ENCODE measurements around the gene PSTPIP1.

The PSTPIP1 gene

DNA sequence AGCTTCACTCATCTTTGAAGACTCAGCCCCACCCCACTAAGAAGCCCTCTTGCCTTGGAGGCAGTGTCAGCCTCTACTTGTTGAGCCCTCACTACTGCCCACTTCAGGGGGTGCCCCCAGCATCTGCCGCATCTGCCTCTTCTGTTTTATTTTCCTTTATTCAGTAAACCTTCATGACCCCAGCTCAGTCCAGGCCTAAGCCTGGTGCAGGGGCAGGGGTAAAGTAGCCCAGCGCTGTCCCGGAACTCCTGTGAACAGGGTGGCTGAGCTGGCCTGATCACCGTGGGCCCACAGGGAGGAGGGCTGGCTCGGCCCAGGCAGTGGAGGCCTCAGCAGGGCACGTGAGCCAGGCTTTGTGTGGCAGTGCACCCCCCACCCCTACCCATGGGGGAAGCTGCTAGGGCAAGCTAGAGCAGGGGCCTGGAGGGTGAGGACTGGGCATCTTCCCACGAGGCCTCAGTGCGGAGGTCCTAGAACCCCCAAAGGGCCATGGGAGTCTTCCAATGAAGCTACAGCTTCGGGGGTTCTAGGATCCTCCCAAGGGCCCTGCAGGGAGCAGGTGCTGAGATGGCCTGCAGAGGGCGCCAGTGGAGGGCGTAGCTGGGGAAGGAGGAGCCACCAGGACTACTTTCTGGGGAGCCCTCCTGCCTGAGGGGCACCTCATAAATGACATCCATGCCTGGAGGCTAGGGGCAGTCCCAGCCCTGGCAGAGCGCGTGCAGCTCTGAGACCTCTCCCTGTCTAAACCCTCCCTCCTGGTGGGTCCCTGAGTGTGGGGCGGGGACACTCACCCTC lies 40.0 kb downstream of the PSTPIP1 start:
- ChIA-PET CTCF (interaction anchor here (0.8 to 8.8 kb wide), 17 partner anchors 10 to 786 kb away, joined by 3 to 106 read pairs (median 6); no protein-coding TSS in a partner anchor), POLR2A (no interaction called here)
- TF ChIP-seq, protein P1, sequence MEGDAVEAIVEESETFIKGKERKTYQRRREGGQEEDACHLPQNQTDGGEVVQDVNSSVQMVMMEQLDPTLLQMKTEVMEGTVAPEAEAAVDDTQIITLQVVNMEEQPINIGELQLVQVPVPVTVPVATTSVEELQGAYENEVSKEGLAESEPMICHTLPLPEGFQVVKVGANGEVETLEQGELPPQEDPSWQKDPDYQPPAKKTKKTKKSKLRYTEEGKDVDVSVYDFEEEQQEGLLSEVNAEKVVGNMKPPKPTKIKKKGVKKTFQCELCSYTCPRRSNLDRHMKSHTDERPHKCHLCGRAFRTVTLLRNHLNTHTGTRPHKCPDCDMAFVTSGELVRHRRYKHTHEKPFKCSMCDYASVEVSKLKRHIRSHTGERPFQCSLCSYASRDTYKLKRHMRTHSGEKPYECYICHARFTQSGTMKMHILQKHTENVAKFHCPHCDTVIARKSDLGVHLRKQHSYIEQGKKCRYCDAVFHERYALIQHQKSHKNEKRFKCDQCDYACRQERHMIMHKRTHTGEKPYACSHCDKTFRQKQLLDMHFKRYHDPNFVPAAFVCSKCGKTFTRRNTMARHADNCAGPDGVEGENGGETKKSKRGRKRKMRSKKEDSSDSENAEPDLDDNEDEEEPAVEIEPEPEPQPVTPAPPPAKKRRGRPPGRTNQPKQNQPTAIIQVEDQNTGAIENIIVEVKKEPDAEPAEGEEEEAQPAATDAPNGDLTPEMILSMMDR (IDR thresholded peaks at IDR 0.05; ENCODE audit: insufficient read depth, low read length, missing control alignments), result peak; percentile 69
- no peak overlapping the region for H3K4me3 ChIP-seq (ENCODE audit: low read depth, low read length)
- no peak for DNase-seq (ENCODE audit: low read depth, low spot score)

DNA sequence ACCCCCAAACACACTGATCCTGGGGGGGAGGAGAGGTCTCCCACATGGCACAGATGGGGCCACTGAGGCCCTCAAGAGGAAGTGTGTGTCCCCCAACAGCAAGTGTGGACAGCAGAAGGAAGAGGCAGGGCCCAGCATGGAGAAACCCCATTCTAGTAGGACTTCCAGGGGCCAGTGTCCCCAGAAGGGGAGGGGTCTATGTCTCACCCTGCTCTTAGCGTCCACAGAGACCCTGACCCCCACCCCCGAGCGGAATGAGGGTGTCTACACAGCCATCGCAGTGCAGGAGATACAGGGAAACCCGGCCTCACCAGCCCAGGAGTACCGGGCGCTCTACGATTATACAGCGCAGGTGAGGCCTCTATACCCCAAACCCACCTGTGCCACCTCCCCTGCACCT lies 40.7 kb downstream of the PSTPIP1 start:
- TF ChIP-seq, protein P1 (IDR thresholded peaks at IDR 0.05; ENCODE audit: insufficient read depth, low read length, missing control alignments), result no peak
- ChIA-PET POLR2A (no interaction called here), CTCF (interaction anchor here (0.8 to 8.8 kb wide), 18 partner anchors 10 to 785 kb away, joined by 3 to 106 read pairs (median 5); no protein-coding TSS in a partner anchor)
- DNase-seq (ENCODE audit: low read depth, low spot score), result no peak
- no peak overlapping the region for H3K4me3 ChIP-seq (ENCODE audit: low read depth, low read length)

GRCh38 chr15:77035999-77036471 lies 41.1 kb downstream of the PSTPIP1 start:
- ChIA-PET POLR2A (no interaction called here), CTCF (interaction anchor here (0.8 to 8.8 kb wide), 12 partner anchors 9 to 598 kb away, joined by 3 to 106 read pairs (median 7); no protein-coding TSS in a partner anchor)
- no peak for DNase-seq (ENCODE audit: low read depth, low spot score)
- TF ChIP-seq, protein P1 (IDR thresholded peaks at IDR 0.05; ENCODE audit: insufficient read depth, low read length, missing control alignments), result no peak
- no peak overlapping the region for H3K4me3 ChIP-seq (ENCODE audit: low read depth, low read length)

GRCh38 chr15:77036537-77037387 lies 41.8 kb downstream of the PSTPIP1 start:
- no peak for DNase-seq (ENCODE audit: low read depth, low spot score)
- POLR2A ChIA-PET, result no interaction called here
- TF ChIP-seq, protein P1 (IDR thresholded peaks at IDR 0.05; ENCODE audit: insufficient read depth, low read length, missing control alignments), result no peak
- CTCF ChIA-PET, result interaction anchor here (1.0 to 8.8 kb wide), 8 partner anchors 9 to 784 kb away, joined by 3 to 106 read pairs (median 4); no protein-coding TSS in a partner anchor
- no peak overlapping the region for H3K4me3 ChIP-seq (ENCODE audit: low read depth, low read length)

- no peak for DNase-seq (ENCODE audit: low read depth, low spot score)
- CTCF ChIA-PET, result interaction anchor here (1.3 to 8.8 kb wide), 4 partner anchors 8 to 783 kb away, joined by 3 to 106 read pairs (median 18); no protein-coding TSS in a partner anchor
- no peak overlapping the region for H3K4me3 ChIP-seq (ENCODE audit: low read depth, low read length)
- POLR2A ChIA-PET, result no interaction called here
- TF ChIP-seq, protein P1 (IDR thresholded peaks at IDR 0.05; ENCODE audit: insufficient read depth, low read length, missing control alignments), result no peak
Observed at GRCh38 chr15:77037388-77038209, 42.7 kb downstream of the PSTPIP1 start.

Data from AG04449 (cell line).